ENCODE measurements around the gene HSPG2. TPM values are rescaled to one million over a fixed set of nuclear protein-coding genes. Genes with fewer than 3 reads are reported as not detected.

Gene HSPG2
- total and polyA plus RNA-seq, 2 of the 8 experiments (the other 6 are each of a cell fraction or from before 2014, with no cell fraction given): 17.8 to 111 TPM

DNA sequence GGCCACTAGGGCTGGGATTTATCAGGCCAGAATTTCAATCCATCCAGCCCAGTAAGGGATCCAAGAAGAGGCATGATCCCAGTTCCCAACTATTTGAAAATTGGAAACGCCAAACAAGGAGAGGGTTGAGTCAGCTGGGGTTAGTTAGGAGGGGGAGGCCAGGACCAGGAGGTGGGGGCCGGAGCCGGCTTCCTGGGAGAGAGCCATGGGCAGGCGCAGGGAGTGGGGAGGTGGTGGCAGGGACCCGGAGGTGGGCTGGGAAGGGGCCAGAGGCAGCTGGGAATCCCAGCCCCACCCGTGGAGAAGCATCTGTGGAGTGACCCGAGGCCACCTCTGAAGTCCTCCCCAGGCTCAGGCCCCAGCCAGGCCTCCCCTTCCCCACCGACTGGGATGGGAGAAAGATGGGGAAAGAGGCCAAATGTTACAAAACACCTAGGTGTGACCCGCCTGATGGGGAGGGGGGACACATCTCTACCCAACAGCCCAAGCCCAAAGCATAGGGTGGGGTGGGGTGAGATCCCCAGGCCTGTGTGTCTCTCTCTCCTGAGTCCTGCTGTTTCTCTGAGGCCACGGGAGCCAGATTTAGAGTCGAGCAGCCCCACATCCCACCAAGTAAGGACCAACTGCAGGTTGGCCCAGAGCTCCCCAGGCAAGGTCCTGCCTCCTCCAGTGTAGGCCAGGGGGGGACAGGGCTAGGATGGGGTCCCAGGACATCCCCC lies 10.1 kb downstream of the HSPG2 start (continued):
- TF ChIP-seq, protein P1, sequence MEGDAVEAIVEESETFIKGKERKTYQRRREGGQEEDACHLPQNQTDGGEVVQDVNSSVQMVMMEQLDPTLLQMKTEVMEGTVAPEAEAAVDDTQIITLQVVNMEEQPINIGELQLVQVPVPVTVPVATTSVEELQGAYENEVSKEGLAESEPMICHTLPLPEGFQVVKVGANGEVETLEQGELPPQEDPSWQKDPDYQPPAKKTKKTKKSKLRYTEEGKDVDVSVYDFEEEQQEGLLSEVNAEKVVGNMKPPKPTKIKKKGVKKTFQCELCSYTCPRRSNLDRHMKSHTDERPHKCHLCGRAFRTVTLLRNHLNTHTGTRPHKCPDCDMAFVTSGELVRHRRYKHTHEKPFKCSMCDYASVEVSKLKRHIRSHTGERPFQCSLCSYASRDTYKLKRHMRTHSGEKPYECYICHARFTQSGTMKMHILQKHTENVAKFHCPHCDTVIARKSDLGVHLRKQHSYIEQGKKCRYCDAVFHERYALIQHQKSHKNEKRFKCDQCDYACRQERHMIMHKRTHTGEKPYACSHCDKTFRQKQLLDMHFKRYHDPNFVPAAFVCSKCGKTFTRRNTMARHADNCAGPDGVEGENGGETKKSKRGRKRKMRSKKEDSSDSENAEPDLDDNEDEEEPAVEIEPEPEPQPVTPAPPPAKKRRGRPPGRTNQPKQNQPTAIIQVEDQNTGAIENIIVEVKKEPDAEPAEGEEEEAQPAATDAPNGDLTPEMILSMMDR (IDR thresholded peaks at IDR 0.05; ENCODE audit: control extremely low read depth in 1 of 3, insufficient read depth in 1 of 3, low read depth in 1 of 3, low read length in 3 of 3): no peak
- TF ChIP-seq SIN3A (conservative IDR thresholded peaks at IDR 0.05 in 1 of 2, IDR thresholded peaks at IDR 0.05 in 1 of 2; ENCODE audit: low read depth in 1 of 2, low read length in 2 of 2) (no peak), TAF7 (optimal IDR thresholded peaks at IDR 0.05; ENCODE audit: borderline replicate concordance, low read depth, low read length) (no peak), TBP (IDR thresholded peaks at IDR 0.05; ENCODE audit: low read depth, low read length) (no peak), TEAD4 (IDR thresholded peaks at IDR 0.05; ENCODE audit: low read depth, low read length) (no peak)
